Measurements from ENCODE around the gene TMEM131. TPM values are rescaled to one million over a fixed set of nuclear protein-coding genes. Genes with fewer than 3 reads are reported as not detected.

Gene TMEM131
- total and polyA plus RNA-seq, 12 donors, result 13.7 to 57.5 (median 34.0) TPM

DNA sequence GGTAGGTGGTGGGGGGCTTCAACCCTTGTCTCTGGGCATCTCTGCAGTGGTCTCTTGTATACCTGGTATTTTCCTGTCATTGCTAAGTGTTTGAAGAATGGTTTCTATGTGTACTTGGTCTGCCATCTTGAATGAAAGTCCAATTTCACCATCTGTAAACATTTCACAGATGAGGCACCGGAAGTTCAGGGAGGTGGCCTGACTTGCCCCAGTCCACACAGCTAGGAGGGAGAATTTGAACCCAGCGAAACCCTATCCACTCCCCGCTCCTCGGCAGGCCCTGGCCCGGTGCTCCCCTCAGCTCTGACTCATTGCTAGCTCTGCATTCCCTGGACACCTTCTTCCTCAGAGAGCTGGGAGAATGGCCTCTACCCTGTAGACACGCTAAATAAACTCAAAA, 251.8 kb downstream of the TMEM131 start:
- H3K36me3 ChIP-seq (replicated peaks in 1 of 2), result no peaks in the 10 kb centered on the region
- WGBS, 4 donors, result 94 to 100% (median 97%) methylated on average over 5 to 6 of the region's 6 CpGs
- no peaks in the 10 kb centered on the region for H3K27me3 ChIP-seq
- H3K4me3 ChIP-seq, result no peak overlapping the region
- no peak for TF ChIP-seq POLR2A (IDR thresholded peaks at IDR 0.05)
- TF ChIP-seq, protein P1, sequence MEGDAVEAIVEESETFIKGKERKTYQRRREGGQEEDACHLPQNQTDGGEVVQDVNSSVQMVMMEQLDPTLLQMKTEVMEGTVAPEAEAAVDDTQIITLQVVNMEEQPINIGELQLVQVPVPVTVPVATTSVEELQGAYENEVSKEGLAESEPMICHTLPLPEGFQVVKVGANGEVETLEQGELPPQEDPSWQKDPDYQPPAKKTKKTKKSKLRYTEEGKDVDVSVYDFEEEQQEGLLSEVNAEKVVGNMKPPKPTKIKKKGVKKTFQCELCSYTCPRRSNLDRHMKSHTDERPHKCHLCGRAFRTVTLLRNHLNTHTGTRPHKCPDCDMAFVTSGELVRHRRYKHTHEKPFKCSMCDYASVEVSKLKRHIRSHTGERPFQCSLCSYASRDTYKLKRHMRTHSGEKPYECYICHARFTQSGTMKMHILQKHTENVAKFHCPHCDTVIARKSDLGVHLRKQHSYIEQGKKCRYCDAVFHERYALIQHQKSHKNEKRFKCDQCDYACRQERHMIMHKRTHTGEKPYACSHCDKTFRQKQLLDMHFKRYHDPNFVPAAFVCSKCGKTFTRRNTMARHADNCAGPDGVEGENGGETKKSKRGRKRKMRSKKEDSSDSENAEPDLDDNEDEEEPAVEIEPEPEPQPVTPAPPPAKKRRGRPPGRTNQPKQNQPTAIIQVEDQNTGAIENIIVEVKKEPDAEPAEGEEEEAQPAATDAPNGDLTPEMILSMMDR (IDR thresholded peaks at IDR 0.05), result no peak
- intact Hi-C loops (cut with DNase I), result no loop called here
- no peaks in the 10 kb centered on the region for H3K9me3 ChIP-seq (replicated peaks in 1 of 3)
- H3K4me1 ChIP-seq (replicated peaks in 1 of 2), result no peaks in the 10 kb centered on the region
- DNase-seq, result no peak
- H3K27ac ChIP-seq, result no peak overlapping the region

- no peak overlapping the region for H3K27ac ChIP-seq
- H3K9me3 ChIP-seq (replicated peaks in 1 of 3), result no peaks in the 10 kb centered on the region
- intact Hi-C loops (cut with DNase I), result no loop called here
- no peaks in the 10 kb centered on the region for H3K4me1 ChIP-seq (replicated peaks in 1 of 2)
- no peaks in the 10 kb centered on the region for H3K27me3 ChIP-seq
- H3K36me3 ChIP-seq (replicated peaks in 1 of 2), result no peaks in the 10 kb centered on the region
- H3K4me3 ChIP-seq, result no peak overlapping the region
- TF ChIP-seq POLR2A (IDR thresholded peaks at IDR 0.05), result no peak
- TF ChIP-seq, protein P1 (IDR thresholded peaks at IDR 0.05), result no peak
- no peak for DNase-seq
- WGBS, 4 donors, result 51 to 86% (median 64%) methylated on average over 4 of the region's 4 CpGs
These were observed 253.3 kb downstream of the TMEM131 start for GRCh38 chr2:97742381-97742847.

- no peak for DNase-seq
- TF ChIP-seq, protein P1 (IDR thresholded peaks at IDR 0.05), result no peak
- TF ChIP-seq POLR2A (IDR thresholded peaks at IDR 0.05), result no peak
- no peaks in the 10 kb centered on the region for H3K27me3 ChIP-seq
- intact Hi-C loops (cut with DNase I), result no loop called here
- H3K36me3 ChIP-seq (replicated peaks in 1 of 2), result no peaks in the 10 kb centered on the region
- WGBS, 4 donors, result 59 to 69% (median 65%) methylated on average over 4 of the region's 4 CpGs
- no peak overlapping the region for H3K4me3 ChIP-seq
- no peaks in the 10 kb centered on the region for H3K4me1 ChIP-seq (replicated peaks in 1 of 2)
- no peak overlapping the region for H3K27ac ChIP-seq
- no peaks in the 10 kb centered on the region for H3K9me3 ChIP-seq (replicated peaks in 1 of 3)
These were observed 254.1 kb downstream of the TMEM131 start for GRCh38 chr2:97741686-97742085.

DNA sequence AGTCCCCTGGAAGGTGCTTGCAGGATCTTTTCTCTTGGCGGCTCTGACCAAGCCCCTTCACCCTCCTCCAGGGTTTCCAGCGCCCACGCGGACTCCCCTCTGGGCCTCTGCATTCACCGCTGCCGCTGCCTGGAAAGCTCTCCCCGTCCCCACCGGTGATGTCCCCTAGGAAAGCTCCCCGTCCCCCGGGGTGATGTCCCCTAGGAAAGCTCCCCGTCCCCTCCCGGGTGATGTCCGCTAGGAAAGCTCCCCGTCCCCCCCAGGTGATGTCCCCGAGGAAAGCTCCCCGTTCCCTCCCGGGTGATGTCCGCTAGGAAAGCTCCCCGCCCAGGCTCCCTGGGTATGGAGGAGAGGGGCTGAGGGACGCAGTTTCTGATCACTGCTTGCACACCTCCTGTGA, 254.5 kb downstream of the TMEM131 start:
- intact Hi-C loops (cut with DNase I), result no loop called here
- no peak for TF ChIP-seq POLR2A (IDR thresholded peaks at IDR 0.05)
- TF ChIP-seq, protein P1 (IDR thresholded peaks at IDR 0.05), result no peak
- Histone ChIP-seq H3K27ac (no peak overlapping the region), H3K27me3 (no peaks in the 10 kb centered on the region), H3K9me3 (replicated peaks in 1 of 3) (no peaks in the 10 kb centered on the region), H3K4me1 (replicated peaks in 1 of 2) (no peaks in the 10 kb centered on the region), H3K36me3 (replicated peaks in 1 of 2) (no peaks in the 10 kb centered on the region), H3K4me3 (no peak overlapping the region)
- WGBS, 4 donors, result 86 to 92% (median 91%) methylated on average over 16 to 20 of the region's 20 CpGs
- DNase-seq, result no peak
